Caco-2 (cell line): Measurements from ENCODE around the gene HDAC4. TPM values are rescaled to one million over a fixed set of nuclear protein-coding genes. Genes with fewer than 3 reads are reported as not detected.

ENCODE experiments used
- BruUV-seq: library from RNA; stranded (reverse); fragments of 400-500 nt; replicated peaks from 2 replicates; lab custom pipeline; 2021; lab: Mats Ljungman, UMichigan
- CTCF ChIA-PET: fragments of 300-600 bp; sonication (Branson Sonifier 250); formaldehyde crosslinking; loops from one replicate; lab custom pipeline; 2022; ENCODE audit warnings: antibody characterized with exemption; lab: Charles Lee
- POLR2A ChIA-PET: fragments of 300-600 bp; sonication (Branson Sonifier 250); formaldehyde crosslinking; loops from one replicate; lab custom pipeline; 2022; ENCODE audit warnings: antibody characterized with exemption; lab: Charles Lee
- DNase-seq, 2 experiments: peaks; one replicate each; pipeline versions ENCODE4 v3.0.0 to v3.0.0-alpha.2; 2020 to 2022
- H3K27me3 ChIP-seq: replicated peaks from 2 replicates; pipeline ENCODE4 v1.6.0; 2011; ENCODE audit warnings: low read length; ENCODE audit not compliant: control insufficient read depth, insufficient read depth
- H3K36me3 ChIP-seq: 2 replicates; pipeline ENCODE4 v1.5.1; 2011; ENCODE audit warnings: low read length; ENCODE audit not compliant: control insufficient read depth, insufficient read depth
- H3K4me1 ChIP-seq: fragments of 250-450 bp; sonication (Bioruptor Pico); 2 replicates; pipeline ENCODE4 v1.5.1; 2020; ENCODE audit warnings: mild to moderate bottlenecking
- H3K4me3 ChIP-seq: 2 replicates; pipeline ENCODE4 v1.5.1; 2011; ENCODE audit warnings: low read depth, mild to moderate bottlenecking, control low read depth, low read length
- H3K9me3 ChIP-seq: fragments of 250-450 bp; sonication (Bioruptor Pico); 2 replicates; pipeline ENCODE4 v1.5.1; 2020; ENCODE audit warnings: mild to moderate bottlenecking, moderate library complexity
- H3K27ac Mint-ChIP-seq: one replicate; pipeline ENCODE4 v1.8.0; 2022; ENCODE audit warnings: mixed read lengths; ENCODE audit not compliant: unreplicated experiment
- H3K27me3 Mint-ChIP-seq: one replicate; pipeline ENCODE4 v1.8.0; 2022; ENCODE audit warnings: mixed read lengths; ENCODE audit not compliant: insufficient read depth, unreplicated experiment
- H3K36me3 Mint-ChIP-seq: one replicate; pipeline ENCODE4 v1.8.0; 2022; ENCODE audit warnings: mild to moderate bottlenecking, mixed read lengths; ENCODE audit not compliant: insufficient read depth, unreplicated experiment
- H3K4me1 Mint-ChIP-seq: one replicate; pipeline ENCODE4 v1.8.0; 2022; ENCODE audit warnings: low read depth, mixed read lengths; ENCODE audit not compliant: unreplicated experiment
- H3K4me3 Mint-ChIP-seq: one replicate; pipeline ENCODE4 v1.8.0; 2022; ENCODE audit warnings: mild to moderate bottlenecking, moderate library complexity, mixed read lengths; ENCODE audit not compliant: unreplicated experiment
- H3K9me3 Mint-ChIP-seq: one replicate; pipeline ENCODE4 v1.8.0; 2022; ENCODE audit warnings: mixed read lengths; ENCODE audit not compliant: unreplicated experiment
- CTCF ChIP-seq, 2 experiments: fragments of 200-600 bp in 1 of 2; IDR thresholded peaks; 1 replicate in 1 of 2; 2 replicates in 1 of 2; pipeline versions ENCODE4 v1.5.1 to v1.8.0; 2011 to 2022; ENCODE audit warnings: antibody characterized with exemption in 1 of 2, control low read depth in 1 of 2, inconsistent platforms in 1 of 2, low read depth in 1 of 2, low read length in 1 of 2, mild to moderate bottlenecking in 1 of 2, moderate library complexity in 1 of 2; ENCODE audit not compliant: insufficient read depth in 1 of 2, severe bottlenecking in 1 of 2, unreplicated experiment in 1 of 2
- intact Hi-C: fragments of 100-400 bp; cut with micrococcal nuclease; formaldehyde crosslinking; loops from one replicate; pipeline ENCODE4 v1.10.0; 2022; ENCODE audit not compliant: unreplicated experiment
- total RNA-seq: library from RNA; stranded (reverse); gene quantifications from 2 replicates; pipeline ENCODE4 v1.2.3, GENCODE V29; 2022

Gene HDAC4
- total RNA-seq, 1 experiment from 2014 or later: 15.5 TPM

GRCh38 chr2:239263231-239263630 lies 137.6 kb downstream of the HDAC4 start:
- Histone ChIP-seq H3K4me3 (no peak overlapping the region), H3K27me3 (no peaks in the 10 kb centered on the region), H3K9me3 (no peaks in the 10 kb centered on the region), H3K4me1 (no peaks in the 10 kb centered on the region), H3K36me3 (no peaks in the 10 kb centered on the region)
- no peak overlapping the region for H3K4me3 Mint-ChIP-seq
- H3K27ac Mint-ChIP-seq: no peak overlapping the region
- H3K27me3 Mint-ChIP-seq: no peaks in the 10 kb centered on the region
- H3K9me3 Mint-ChIP-seq: peaks cover 7% of the 10 kb centered on the region
- no TSS peak for BruUV-seq
- CTCF ChIA-PET: no interaction called here
- DNase-seq: no peak
- POLR2A ChIA-PET: no interaction called here
- H3K36me3 Mint-ChIP-seq: no peaks in the 10 kb centered on the region
- no peaks in the 10 kb centered on the region for H3K4me1 Mint-ChIP-seq
- intact Hi-C loops: no loop called here
- TF ChIP-seq CTCF (IDR thresholded peaks at IDR 0.05; ENCODE audit: insufficient read depth in 1 of 2, low read depth in 1 of 2, low read length in 1 of 2, severe bottlenecking in 1 of 2, unreplicated experiment in 1 of 2): no peak

GRCh38 chr2:239262484-239263230 lies 138.2 kb downstream of the HDAC4 start:
- TF ChIP-seq CTCF (IDR thresholded peaks at IDR 0.05; ENCODE audit: insufficient read depth in 1 of 2, low read depth in 1 of 2, low read length in 1 of 2, severe bottlenecking in 1 of 2, unreplicated experiment in 1 of 2): no peak
- no TSS peak for BruUV-seq
- intact Hi-C loops: no loop called here
- Mint-ChIP-seq H3K4me3 (no peak overlapping the region), H3K9me3 (peaks cover 13% of the 10 kb centered on the region), H3K4me1 (no peaks in the 10 kb centered on the region), H3K27ac (no peak overlapping the region), H3K36me3 (no peaks in the 10 kb centered on the region), H3K27me3 (no peaks in the 10 kb centered on the region)
- Histone ChIP-seq H3K27me3 (no peaks in the 10 kb centered on the region), H3K9me3 (no peaks in the 10 kb centered on the region), H3K36me3 (no peaks in the 10 kb centered on the region), H3K4me3 (no peak overlapping the region), H3K4me1 (no peaks in the 10 kb centered on the region)
- CTCF ChIA-PET: no interaction called here
- POLR2A ChIA-PET: no interaction called here
- no peak for DNase-seq

GRCh38 chr2:239261796-239262483 lies 138.9 kb downstream of the HDAC4 start:
- Histone ChIP-seq H3K9me3 (no peaks in the 10 kb centered on the region), H3K27me3 (no peaks in the 10 kb centered on the region), H3K4me1 (no peaks in the 10 kb centered on the region), H3K36me3 (no peaks in the 10 kb centered on the region), H3K4me3 (no peak overlapping the region)
- no peak for TF ChIP-seq CTCF (IDR thresholded peaks at IDR 0.05; ENCODE audit: insufficient read depth in 1 of 2, low read depth in 1 of 2, low read length in 1 of 2, severe bottlenecking in 1 of 2, unreplicated experiment in 1 of 2)
- no peaks in the 10 kb centered on the region for H3K36me3 Mint-ChIP-seq
- BruUV-seq: no TSS peak
- H3K27ac Mint-ChIP-seq: no peak overlapping the region
- intact Hi-C loops: no loop called here
- no peak overlapping the region for H3K4me3 Mint-ChIP-seq
- ChIA-PET CTCF (no interaction called here), POLR2A (no interaction called here)
- no peaks in the 10 kb centered on the region for H3K4me1 Mint-ChIP-seq
- peaks cover 19% of the 10 kb centered on the region for H3K9me3 Mint-ChIP-seq
- no peaks in the 10 kb centered on the region for H3K27me3 Mint-ChIP-seq
- DNase-seq: no peak
